HK-2 (cell line): Measurements from ENCODE around the gene PRICKLE3.
"Not testable (repeated sequence)": the region's sequence is repeated elsewhere in the genome, so short reads cannot be mapped to it uniquely, and the experiment has no call there.

ENCODE experiments used
- DNase-seq: peaks from one replicate; pipeline ENCODE4 v3.0.0-alpha.2; 2018; ENCODE audit not compliant: unreplicated experiment

Gene PRICKLE3

GRCh38 chrX:49178537-49178936 lies 7.6 kb downstream of the PRICKLE3 start:
- no peak for DNase-seq

- DNase-seq = no peak
Measured at GRCh38 chrX:49177873-49178480, 8.2 kb downstream of the PRICKLE3 start.

- DNase-seq = no peak
Measured at GRCh38 chrX:49177338-49177833, 8.8 kb downstream of the PRICKLE3 start.

- DNase-seq = no peak
Measured at GRCh38 chrX:49176421-49177326, 9.5 kb downstream of the PRICKLE3 start.

GRCh38 chrX:49175435-49176274 lies 10.5 kb downstream of the PRICKLE3 start:
- DNase-seq = no peak

GRCh38 chrX:49174723-49175122 lies 11.4 kb downstream of the PRICKLE3 start:
- no peak for DNase-seq

- not testable (repeated sequence) for DNase-seq
Measured at GRCh38 chrX:49173544-49173943, 12.6 kb downstream of the PRICKLE3 start.

- DNase-seq = peak; percentile 60
Measured at GRCh38 chrX:49172280-49172780, 13.8 kb downstream of the PRICKLE3 start.

GRCh38 chrX:49171752-49172279 lies 14.4 kb downstream of the PRICKLE3 start, which contains the start of gene PLP2:
PLP2 (plus strand) TSS chrX:49171898; CDS start chrX:49172001, 103 bp downstream.
- peak; percentile 76 for DNase-seq

GRCh38 chrX:49167740-49168108 lies 18.4 kb downstream of the PRICKLE3 start:
- DNase-seq = no peak

GRCh38 chrX:49166914-49167739 lies 19.0 kb downstream of the PRICKLE3 start:
- no peak for DNase-seq

GRCh38 chrX:49165901-49166881 lies 20.0 kb downstream of the PRICKLE3 start:
- no peak for DNase-seq

- no peak for DNase-seq
Measured at GRCh38 chrX:49164589-49165360, 21.4 kb downstream of the PRICKLE3 start.

GRCh38 chrX:49163555-49164419 lies 22.4 kb downstream of the PRICKLE3 start:
- DNase-seq = peak; percentile 87

- DNase-seq = no peak
Measured at GRCh38 chrX:49162620-49163019, 23.6 kb downstream of the PRICKLE3 start, which contains the start of gene MAGIX. MAGIX (plus strand) TSS chrX:49162758; CDS start chrX:49162890, 132 bp downstream.

GRCh38 chrX:49161632-49162031 lies 24.5 kb downstream of the PRICKLE3 start:
- DNase-seq = no peak

GRCh38 chrX:49160908-49161307 lies 25.3 kb downstream of the PRICKLE3 start:
- DNase-seq = no peak
